MCF 10A (cell line): ENCODE measurements around the gene TMEM179. TPM values are rescaled to one million over a fixed set of nuclear protein-coding genes. Genes with fewer than 3 reads are reported as not detected.

Experiments used
- BruUV-seq: library from RNA; stranded (reverse); fragments of 400-500 nt; replicated peaks from 2 replicates; lab custom pipeline; 2021; lab: Mats Ljungman, UMichigan
- CTCF ChIA-PET: fragments of 300-600 bp; sonication (Branson Sonifier 250); formaldehyde crosslinking; extraction: SDS; loops from one replicate; lab custom pipeline; 2021; ENCODE audit warnings: antibody characterized with exemption, inconsistent platforms; lab: Yijun Ruan, JAX
- POLR2A ChIA-PET: fragments of 300-600, 350-650 bp; sonication (Branson Sonifier 250); formaldehyde crosslinking; extraction: SDS; loops from one replicate; lab custom pipeline; 2020; ENCODE audit warnings: antibody characterized with exemption, inconsistent platforms; lab: Yijun Ruan, JAX
- DNase-seq: peaks from one replicate; pipeline ENCODE4 v3.0.0-alpha.2; 2018; ENCODE audit not compliant: unreplicated experiment
- H3K27ac Mint-ChIP-seq: one replicate; pipeline ENCODE4 v1.8.0; 2022; ENCODE audit warnings: mild to moderate bottlenecking, low read depth, mixed read lengths; ENCODE audit not compliant: unreplicated experiment
- H3K27me3 Mint-ChIP-seq: one replicate; pipeline ENCODE4 v1.8.0; 2022; ENCODE audit warnings: mixed read lengths; ENCODE audit not compliant: insufficient read depth, unreplicated experiment
- H3K36me3 Mint-ChIP-seq: one replicate; pipeline ENCODE4 v1.8.0; 2022; ENCODE audit warnings: mild to moderate bottlenecking, moderate library complexity, mixed read lengths; ENCODE audit not compliant: insufficient read depth, unreplicated experiment
- H3K4me1 Mint-ChIP-seq: one replicate; pipeline ENCODE4 v1.8.0; 2022; ENCODE audit warnings: mixed read lengths; ENCODE audit not compliant: insufficient read depth, unreplicated experiment
- H3K4me3 Mint-ChIP-seq: one replicate; pipeline ENCODE4 v1.8.0; 2022; ENCODE audit warnings: mild to moderate bottlenecking, moderate library complexity, mixed read lengths; ENCODE audit not compliant: unreplicated experiment
- H3K9me3 Mint-ChIP-seq: one replicate; pipeline ENCODE4 v1.8.0; 2022; ENCODE audit warnings: mixed read lengths; ENCODE audit not compliant: unreplicated experiment
- intact Hi-C: fragments of 100-400 bp; cut with micrococcal nuclease; formaldehyde crosslinking; loops from 2 replicates; pipeline ENCODE4 v1.14.1; 2022
- total RNA-seq: library from RNA; stranded (reverse); gene quantifications from 2 replicates; pipeline ENCODE4 v1.2.3, GENCODE V29; 2022
- TF ChIP-seq, protein P1 (sequence below): fragments of 200-600 bp; IDR thresholded peaks from one replicate; pipeline ENCODE4 v1.8.0; 2022; ENCODE audit warnings: antibody characterized with exemption, mild to moderate bottlenecking; ENCODE audit not compliant: unreplicated experiment

The TMEM179 gene
- total RNA-seq, 1 experiment from 2014 or later: not detected

DNA sequence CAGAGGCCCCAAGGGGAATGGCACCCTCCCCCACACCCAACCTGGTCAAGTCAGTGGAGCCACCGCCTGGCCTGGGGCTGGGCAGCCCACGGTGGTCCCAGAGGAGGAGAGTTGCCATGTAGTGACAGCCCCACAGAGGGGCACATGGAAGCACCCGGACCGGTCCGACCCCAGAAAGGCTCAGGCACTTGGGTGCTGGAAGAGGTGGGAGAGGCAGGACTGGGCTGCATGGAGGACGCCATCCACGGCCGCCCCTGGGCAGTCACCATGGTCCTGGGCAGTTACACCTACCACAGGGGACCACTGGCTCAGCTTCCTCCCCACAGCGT, 37.9 kb upstream of the TMEM179 start:
- no peaks in the 10 kb centered on the region for H3K4me1 Mint-ChIP-seq
- BruUV-seq: no TSS peak
- intact Hi-C loops: no loop called here
- no peak overlapping the region for H3K4me3 Mint-ChIP-seq
- no peaks in the 10 kb centered on the region for H3K9me3 Mint-ChIP-seq
- DNase-seq: no peak
- ChIA-PET CTCF (interaction anchor here (0.7 kb wide), 1 partner anchor 325 kb away, joined by 3 read pairs; no protein-coding TSS in a partner anchor), POLR2A (no interaction called here)
- TF ChIP-seq, protein P1, sequence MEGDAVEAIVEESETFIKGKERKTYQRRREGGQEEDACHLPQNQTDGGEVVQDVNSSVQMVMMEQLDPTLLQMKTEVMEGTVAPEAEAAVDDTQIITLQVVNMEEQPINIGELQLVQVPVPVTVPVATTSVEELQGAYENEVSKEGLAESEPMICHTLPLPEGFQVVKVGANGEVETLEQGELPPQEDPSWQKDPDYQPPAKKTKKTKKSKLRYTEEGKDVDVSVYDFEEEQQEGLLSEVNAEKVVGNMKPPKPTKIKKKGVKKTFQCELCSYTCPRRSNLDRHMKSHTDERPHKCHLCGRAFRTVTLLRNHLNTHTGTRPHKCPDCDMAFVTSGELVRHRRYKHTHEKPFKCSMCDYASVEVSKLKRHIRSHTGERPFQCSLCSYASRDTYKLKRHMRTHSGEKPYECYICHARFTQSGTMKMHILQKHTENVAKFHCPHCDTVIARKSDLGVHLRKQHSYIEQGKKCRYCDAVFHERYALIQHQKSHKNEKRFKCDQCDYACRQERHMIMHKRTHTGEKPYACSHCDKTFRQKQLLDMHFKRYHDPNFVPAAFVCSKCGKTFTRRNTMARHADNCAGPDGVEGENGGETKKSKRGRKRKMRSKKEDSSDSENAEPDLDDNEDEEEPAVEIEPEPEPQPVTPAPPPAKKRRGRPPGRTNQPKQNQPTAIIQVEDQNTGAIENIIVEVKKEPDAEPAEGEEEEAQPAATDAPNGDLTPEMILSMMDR: no peak
- H3K27ac Mint-ChIP-seq: no peak overlapping the region
- no peaks in the 10 kb centered on the region for H3K36me3 Mint-ChIP-seq
- H3K27me3 Mint-ChIP-seq: peaks cover 15% of the 10 kb centered on the region

DNA sequence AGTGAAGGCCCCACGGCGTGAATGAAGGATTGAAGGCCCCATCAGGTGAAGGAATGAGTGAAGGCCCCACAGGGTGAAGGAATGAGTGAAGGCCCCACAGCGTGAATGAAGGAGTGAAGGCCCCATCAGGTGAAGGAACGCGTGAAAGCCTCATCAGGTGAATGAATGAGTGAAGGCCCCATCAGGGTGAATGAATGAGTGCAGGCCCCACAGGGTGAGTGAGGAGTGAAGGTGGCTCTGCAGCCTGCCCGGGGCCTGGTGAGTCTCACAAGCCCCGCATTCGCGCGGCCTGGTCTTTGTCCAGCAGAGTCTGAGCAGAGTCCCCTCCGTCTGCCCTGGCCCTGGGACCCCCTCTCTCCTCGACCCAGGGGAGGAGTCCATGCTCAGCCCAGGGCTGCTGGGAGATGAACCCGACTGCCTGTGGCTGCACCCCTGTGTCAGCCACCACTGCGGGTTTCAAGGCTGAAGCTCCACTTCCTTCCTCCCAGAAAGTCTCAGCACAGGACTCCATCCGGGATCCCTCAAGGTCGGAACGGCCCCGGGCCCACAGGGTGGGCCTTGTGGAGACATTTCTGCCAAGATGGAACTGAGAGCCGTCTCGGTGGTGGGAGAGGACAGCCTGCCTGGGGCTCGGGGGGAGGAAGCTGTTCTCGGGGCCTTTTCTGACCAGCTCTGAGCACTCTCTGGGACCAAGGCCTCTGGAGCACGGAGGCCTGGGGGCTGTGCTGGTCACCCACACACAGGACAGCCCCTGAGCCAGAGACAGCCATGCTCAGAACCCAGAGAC, 37.4 kb upstream of the TMEM179 start:
- Mint-ChIP-seq H3K4me3 (no peak overlapping the region), H3K4me1 (no peaks in the 10 kb centered on the region), H3K27me3 (peaks cover 21% of the 10 kb centered on the region), H3K36me3 (no peaks in the 10 kb centered on the region), H3K27ac (no peak overlapping the region), H3K9me3 (no peaks in the 10 kb centered on the region)
- no TSS peak for BruUV-seq
- ChIA-PET POLR2A (no interaction called here), CTCF (interaction anchor here (0.7 kb wide), 1 partner anchor 238 kb away, joined by 6 read pairs; no protein-coding TSS in a partner anchor)
- TF ChIP-seq, protein P1: no peak
- intact Hi-C loops: no loop called here
- no peak for DNase-seq

DNA sequence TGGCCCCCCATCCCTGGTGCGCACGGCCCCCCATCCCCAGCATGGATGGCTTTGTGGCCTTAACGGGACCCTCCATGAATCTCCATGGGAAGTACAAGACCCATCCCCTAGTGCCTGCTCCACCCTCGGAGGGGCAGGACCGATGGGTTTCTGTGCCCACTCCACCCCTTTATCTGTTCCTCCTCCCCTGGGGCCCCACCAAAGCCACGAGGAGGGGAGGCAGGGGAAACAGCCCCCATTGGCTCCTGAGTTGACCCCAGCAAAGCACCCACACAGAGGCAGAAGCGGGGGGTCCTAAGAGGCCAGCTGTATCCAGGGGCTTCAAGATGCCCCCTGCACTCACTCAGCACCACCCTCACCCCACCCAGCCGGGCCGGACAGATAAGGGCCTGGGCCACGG, 36.1 kb upstream of the TMEM179 start:
- BruUV-seq: no TSS peak
- H3K4me1 Mint-ChIP-seq: no peaks in the 10 kb centered on the region
- POLR2A ChIA-PET: no interaction called here
- DNase-seq: no peak
- no peak overlapping the region for H3K27ac Mint-ChIP-seq
- CTCF ChIA-PET: interaction anchor here (0.6 to 1.2 kb wide), 4 partner anchors 14 to 506 kb away, joined by 3 to 7 read pairs (median 4); no protein-coding TSS in a partner anchor
- intact Hi-C loops: loop anchor here (1.0 kb wide), 3 partner anchors 76 to 562 kb away; no protein-coding TSS in a partner anchor
- no peaks in the 10 kb centered on the region for H3K9me3 Mint-ChIP-seq
- TF ChIP-seq, protein P1: no peak
- H3K36me3 Mint-ChIP-seq: no peaks in the 10 kb centered on the region
- no peak overlapping the region for H3K4me3 Mint-ChIP-seq
- H3K27me3 Mint-ChIP-seq: peaks cover 28% of the 10 kb centered on the region

DNA sequence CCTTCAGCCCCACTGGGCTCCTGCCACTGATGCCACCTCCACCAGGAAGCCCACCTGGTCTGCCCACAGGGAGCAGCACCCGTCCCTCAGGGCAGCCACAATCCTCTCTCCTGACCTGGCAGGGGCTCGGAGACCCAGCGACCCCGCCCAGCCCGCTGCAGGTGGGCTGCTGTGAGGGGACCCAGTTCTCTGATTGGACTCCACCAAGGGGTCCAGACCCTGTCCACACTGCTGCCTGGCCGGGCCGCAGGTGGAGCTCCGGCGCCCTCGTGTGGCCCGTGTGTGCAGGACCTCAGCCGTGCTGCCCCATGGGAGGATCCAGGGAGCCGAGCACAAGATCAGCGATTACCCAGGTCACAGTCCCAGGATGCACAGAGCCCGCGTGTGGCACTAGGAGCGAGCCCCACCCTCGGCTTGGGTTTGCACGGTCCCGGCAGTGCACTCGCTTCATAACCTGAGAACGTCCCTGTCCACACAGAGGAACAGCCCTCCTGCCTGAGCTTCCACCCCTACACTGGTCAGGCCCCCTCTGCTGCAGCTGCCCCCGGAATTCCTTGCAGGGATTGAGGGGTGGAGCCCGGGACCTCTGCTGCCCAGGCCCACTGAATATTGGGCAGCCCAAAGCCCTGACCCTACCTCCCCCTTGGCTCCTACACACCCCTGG, 35.4 kb upstream of the TMEM179 start:
- peak; percentile 60 for DNase-seq
- ChIA-PET POLR2A (no interaction called here), CTCF (interaction anchor here (0.6 to 1.2 kb wide), 6 partner anchors 14 to 1041 kb away, joined by 3 to 7 read pairs (median 4); no protein-coding TSS in a partner anchor)
- Mint-ChIP-seq H3K9me3 (no peaks in the 10 kb centered on the region), H3K36me3 (no peaks in the 10 kb centered on the region), H3K27ac (no peak overlapping the region), H3K4me1 (no peaks in the 10 kb centered on the region), H3K4me3 (no peak overlapping the region), H3K27me3 (peaks cover 32% of the 10 kb centered on the region)
- no TSS peak for BruUV-seq
- intact Hi-C loops: loop anchor here (1.0 kb wide), 3 partner anchors 76 to 562 kb away; no protein-coding TSS in a partner anchor
- TF ChIP-seq, protein P1: peak; percentile 99
